ENCODE data around the gene BAG3.
"Not testable (repeated sequence)": the region's sequence is repeated elsewhere in the genome, so short reads cannot be mapped to it uniquely, and the experiment has no call there.

DNA sequence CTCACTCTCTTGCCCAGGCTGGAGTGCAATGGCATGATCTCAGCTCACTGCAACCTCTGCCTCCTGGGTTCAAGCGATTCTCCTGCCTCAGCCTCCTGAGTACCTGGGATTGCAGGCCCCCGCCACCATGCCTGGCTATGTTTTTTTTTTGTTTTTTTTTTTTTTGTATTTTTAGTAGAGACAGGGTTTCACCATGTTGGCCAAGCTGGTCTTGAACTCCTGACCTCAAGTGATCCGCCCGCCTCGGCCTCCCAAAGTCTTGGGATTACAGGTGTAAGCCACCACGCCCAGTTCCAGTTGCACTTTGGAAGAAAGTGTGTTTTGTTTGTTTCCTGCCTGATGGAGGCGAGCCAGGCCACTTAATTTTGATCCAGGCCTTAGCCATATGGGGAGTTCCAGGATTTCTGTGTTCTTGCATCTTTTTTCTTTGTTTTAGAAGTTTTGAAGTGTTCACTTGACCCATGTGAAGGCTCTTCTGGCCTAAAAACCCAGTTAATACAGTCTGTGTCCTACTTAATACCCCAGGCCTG lies 11.0 kb downstream of the BAG3 start:
- TF ChIP-seq, protein P1, sequence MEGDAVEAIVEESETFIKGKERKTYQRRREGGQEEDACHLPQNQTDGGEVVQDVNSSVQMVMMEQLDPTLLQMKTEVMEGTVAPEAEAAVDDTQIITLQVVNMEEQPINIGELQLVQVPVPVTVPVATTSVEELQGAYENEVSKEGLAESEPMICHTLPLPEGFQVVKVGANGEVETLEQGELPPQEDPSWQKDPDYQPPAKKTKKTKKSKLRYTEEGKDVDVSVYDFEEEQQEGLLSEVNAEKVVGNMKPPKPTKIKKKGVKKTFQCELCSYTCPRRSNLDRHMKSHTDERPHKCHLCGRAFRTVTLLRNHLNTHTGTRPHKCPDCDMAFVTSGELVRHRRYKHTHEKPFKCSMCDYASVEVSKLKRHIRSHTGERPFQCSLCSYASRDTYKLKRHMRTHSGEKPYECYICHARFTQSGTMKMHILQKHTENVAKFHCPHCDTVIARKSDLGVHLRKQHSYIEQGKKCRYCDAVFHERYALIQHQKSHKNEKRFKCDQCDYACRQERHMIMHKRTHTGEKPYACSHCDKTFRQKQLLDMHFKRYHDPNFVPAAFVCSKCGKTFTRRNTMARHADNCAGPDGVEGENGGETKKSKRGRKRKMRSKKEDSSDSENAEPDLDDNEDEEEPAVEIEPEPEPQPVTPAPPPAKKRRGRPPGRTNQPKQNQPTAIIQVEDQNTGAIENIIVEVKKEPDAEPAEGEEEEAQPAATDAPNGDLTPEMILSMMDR (tag by site-specific recombination; IDR thresholded peaks at IDR 0.05) = not testable (repeated sequence)
- not testable (repeated sequence) for TF ChIP-seq ZNF274 (IDR thresholded peaks at IDR 0.05; ENCODE audit: low read length); ZNF274 (tag by site-specific recombination; IDR thresholded peaks at IDR 0.05; ENCODE audit: borderline replicate concordance); SALL2 (tag by site-specific recombination; IDR thresholded peaks at IDR 0.05; ENCODE audit: borderline replicate concordance)

Measured in HEK293 (cell line).